ENCODE measurements around the gene CENPN. TPM values are rescaled to one million over a fixed set of nuclear protein-coding genes. Genes with fewer than 3 reads are reported as not detected.

Gene CENPN
- total RNA-seq, 1 donor from 2014 or later: 16.4 TPM

DNA sequence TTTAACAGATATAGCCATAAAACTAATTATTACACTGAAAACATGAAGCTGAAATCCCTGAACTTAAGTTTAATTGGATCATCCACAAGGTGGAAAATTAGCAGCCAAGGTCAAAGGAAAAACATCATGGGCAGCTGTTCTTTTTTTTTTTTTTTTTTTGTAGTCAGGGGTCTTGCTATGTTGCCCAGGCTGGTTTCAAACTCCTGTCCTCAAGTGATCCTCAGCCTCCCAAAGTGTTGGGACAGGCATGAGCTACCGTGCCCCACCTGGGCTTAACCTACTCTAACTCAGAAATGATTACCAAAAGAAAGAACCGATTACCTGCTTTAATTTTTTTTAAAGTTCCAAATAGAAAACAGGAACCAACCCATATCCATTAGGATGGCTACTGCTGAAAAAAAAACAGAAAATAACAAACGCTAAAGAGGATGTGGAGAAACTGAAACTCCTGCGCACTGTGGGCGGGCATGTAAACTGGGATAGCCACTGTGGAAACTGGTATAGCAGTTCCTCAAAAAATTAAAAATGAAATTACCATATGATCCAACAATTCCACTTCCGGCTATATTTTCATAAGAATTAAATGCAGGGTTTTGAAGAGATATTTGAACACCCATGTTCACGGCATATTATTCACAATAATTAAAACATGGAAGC lies 8.9 kb upstream of the CENPN start:
- Histone ChIP-seq H2AFZ (ENCODE audit: low read depth, low read length) (no peak overlapping the region), H4K20me1 (ENCODE audit: insufficient read depth, low read length) (peaks cover 26% of the 10 kb centered on the region), H3K9ac (ENCODE audit: low read length) (no peak overlapping the region), H3K36me3 (ENCODE audit: insufficient read depth, low read length) (peaks cover 2% of the 10 kb centered on the region), H3K79me2 (ENCODE audit: insufficient read depth, low read length) (peaks cover 92% of the 10 kb centered on the region), H3K27ac (ENCODE audit: low read depth, low read length) (no peak overlapping the region), H3K4me1 (ENCODE audit: insufficient read depth, low read length) (peaks cover 16% of the 10 kb centered on the region), H3K4me2 (ENCODE audit: low read length) (no peak overlapping the region), H3K4me3 (ENCODE audit: insufficient read depth, low read depth, low read length) (no peak overlapping the region), H3K27me3 (ENCODE audit: insufficient read depth, low read length) (no peaks in the 10 kb centered on the region), H3K9me3 (ENCODE audit: insufficient read depth, low read depth, low read length) (no peaks in the 10 kb centered on the region)
- DNase-seq (ENCODE audit: low read depth): no peak
- no peak for FAIRE-seq
- Mint-ChIP-seq H3K4me3 (ENCODE audit: unreplicated experiment) (no peak overlapping the region), H3K36me3 (ENCODE audit: low read depth, unreplicated experiment) (no peaks in the 10 kb centered on the region), H3K27me3 (ENCODE audit: low read depth, unreplicated experiment) (no peaks in the 10 kb centered on the region), H3K9me3 (ENCODE audit: unreplicated experiment) (no peaks in the 10 kb centered on the region), H3K27ac (ENCODE audit: unreplicated experiment) (no peak overlapping the region), H3K4me1 (ENCODE audit: low read depth, unreplicated experiment) (peaks cover 18% of the 10 kb centered on the region)
- TF ChIP-seq, protein P1, sequence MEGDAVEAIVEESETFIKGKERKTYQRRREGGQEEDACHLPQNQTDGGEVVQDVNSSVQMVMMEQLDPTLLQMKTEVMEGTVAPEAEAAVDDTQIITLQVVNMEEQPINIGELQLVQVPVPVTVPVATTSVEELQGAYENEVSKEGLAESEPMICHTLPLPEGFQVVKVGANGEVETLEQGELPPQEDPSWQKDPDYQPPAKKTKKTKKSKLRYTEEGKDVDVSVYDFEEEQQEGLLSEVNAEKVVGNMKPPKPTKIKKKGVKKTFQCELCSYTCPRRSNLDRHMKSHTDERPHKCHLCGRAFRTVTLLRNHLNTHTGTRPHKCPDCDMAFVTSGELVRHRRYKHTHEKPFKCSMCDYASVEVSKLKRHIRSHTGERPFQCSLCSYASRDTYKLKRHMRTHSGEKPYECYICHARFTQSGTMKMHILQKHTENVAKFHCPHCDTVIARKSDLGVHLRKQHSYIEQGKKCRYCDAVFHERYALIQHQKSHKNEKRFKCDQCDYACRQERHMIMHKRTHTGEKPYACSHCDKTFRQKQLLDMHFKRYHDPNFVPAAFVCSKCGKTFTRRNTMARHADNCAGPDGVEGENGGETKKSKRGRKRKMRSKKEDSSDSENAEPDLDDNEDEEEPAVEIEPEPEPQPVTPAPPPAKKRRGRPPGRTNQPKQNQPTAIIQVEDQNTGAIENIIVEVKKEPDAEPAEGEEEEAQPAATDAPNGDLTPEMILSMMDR (IDR thresholded peaks at IDR 0.05; ENCODE audit: insufficient read depth, low read depth, low read length): no peak
- no peak for TF ChIP-seq EZH2 (IDR thresholded peaks at IDR 0.05; ENCODE audit: insufficient read depth, low read length)

GRCh38 chr16:81000873-81001272 lies 6.1 kb upstream of the CENPN start:
- Mint-ChIP-seq H3K4me1 (ENCODE audit: low read depth, unreplicated experiment) (peaks cover 15% of the 10 kb centered on the region), H3K27ac (ENCODE audit: unreplicated experiment) (no peak overlapping the region), H3K27me3 (ENCODE audit: low read depth, unreplicated experiment) (no peaks in the 10 kb centered on the region), H3K36me3 (ENCODE audit: low read depth, unreplicated experiment) (no peaks in the 10 kb centered on the region), H3K9me3 (ENCODE audit: unreplicated experiment) (no peaks in the 10 kb centered on the region), H3K4me3 (ENCODE audit: unreplicated experiment) (no peak overlapping the region)
- Histone ChIP-seq H3K9ac (ENCODE audit: low read length) (no peak overlapping the region), H3K27ac (ENCODE audit: low read depth, low read length) (no peak overlapping the region), H2AFZ (ENCODE audit: low read depth, low read length) (no peak overlapping the region), H3K9me3 (ENCODE audit: insufficient read depth, low read depth, low read length) (no peaks in the 10 kb centered on the region), H3K4me2 (ENCODE audit: low read length) (no peak overlapping the region), H3K4me3 (ENCODE audit: insufficient read depth, low read depth, low read length) (no peak overlapping the region), H4K20me1 (ENCODE audit: insufficient read depth, low read length) (peaks cover 48% of the 10 kb centered on the region), H3K36me3 (ENCODE audit: insufficient read depth, low read length) (peaks cover 2% of the 10 kb centered on the region), H3K27me3 (ENCODE audit: insufficient read depth, low read length) (no peaks in the 10 kb centered on the region), H3K4me1 (ENCODE audit: insufficient read depth, low read length) (peaks cover 17% of the 10 kb centered on the region), H3K79me2 (ENCODE audit: insufficient read depth, low read length) (peaks cover 99% of the 10 kb centered on the region)
- no peak for FAIRE-seq
- DNase-seq (ENCODE audit: low read depth): no peak
- TF ChIP-seq EZH2 (IDR thresholded peaks at IDR 0.05; ENCODE audit: insufficient read depth, low read length): no peak
- TF ChIP-seq, protein P1 (IDR thresholded peaks at IDR 0.05; ENCODE audit: insufficient read depth, low read depth, low read length): no peak

GRCh38 chr16:81001330-81001729 lies 5.7 kb upstream of the CENPN start:
- no peaks in the 10 kb centered on the region for H3K27me3 ChIP-seq (ENCODE audit: insufficient read depth, low read length)
- no peaks in the 10 kb centered on the region for H3K36me3 Mint-ChIP-seq (ENCODE audit: low read depth, unreplicated experiment)
- H3K4me2 ChIP-seq (ENCODE audit: low read length): no peak overlapping the region
- H3K27ac Mint-ChIP-seq (ENCODE audit: unreplicated experiment): no peak overlapping the region
- H3K4me3 Mint-ChIP-seq (ENCODE audit: unreplicated experiment): no peak overlapping the region
- H3K27ac ChIP-seq (ENCODE audit: low read depth, low read length): no peak overlapping the region
- DNase-seq (ENCODE audit: low read depth) (no peak), FAIRE-seq (no peak)
- peaks cover 51% of the 10 kb centered on the region for H4K20me1 ChIP-seq (ENCODE audit: insufficient read depth, low read length)
- H3K79me2 ChIP-seq (ENCODE audit: insufficient read depth, low read length): peaks cover 99% of the 10 kb centered on the region
- H3K4me3 ChIP-seq (ENCODE audit: insufficient read depth, low read depth, low read length): no peak overlapping the region
- peaks cover 15% of the 10 kb centered on the region for H3K4me1 Mint-ChIP-seq (ENCODE audit: low read depth, unreplicated experiment)
- no peak overlapping the region for H2AFZ ChIP-seq (ENCODE audit: low read depth, low read length)
- no peak overlapping the region for H3K9ac ChIP-seq (ENCODE audit: low read length)
- H3K36me3 ChIP-seq (ENCODE audit: insufficient read depth, low read length): peaks cover 2% of the 10 kb centered on the region
- H3K9me3 Mint-ChIP-seq (ENCODE audit: unreplicated experiment): no peaks in the 10 kb centered on the region
- H3K9me3 ChIP-seq (ENCODE audit: insufficient read depth, low read depth, low read length): no peaks in the 10 kb centered on the region
- peaks cover 19% of the 10 kb centered on the region for H3K4me1 ChIP-seq (ENCODE audit: insufficient read depth, low read length)
- TF ChIP-seq EZH2 (IDR thresholded peaks at IDR 0.05; ENCODE audit: insufficient read depth, low read length): no peak
- TF ChIP-seq, protein P1 (IDR thresholded peaks at IDR 0.05; ENCODE audit: insufficient read depth, low read depth, low read length): no peak
- H3K27me3 Mint-ChIP-seq (ENCODE audit: low read depth, unreplicated experiment): no peaks in the 10 kb centered on the region
